Measurements from ENCODE around the gene AURKB.
A peak's percentile ranks its signal among the peaks of the same experiment; 100 is the strongest.
"Not testable (repeated sequence)": the region's sequence is repeated elsewhere in the genome, so short reads cannot be mapped to it uniquely, and the experiment has no call there.

AURKB gene

DNA sequence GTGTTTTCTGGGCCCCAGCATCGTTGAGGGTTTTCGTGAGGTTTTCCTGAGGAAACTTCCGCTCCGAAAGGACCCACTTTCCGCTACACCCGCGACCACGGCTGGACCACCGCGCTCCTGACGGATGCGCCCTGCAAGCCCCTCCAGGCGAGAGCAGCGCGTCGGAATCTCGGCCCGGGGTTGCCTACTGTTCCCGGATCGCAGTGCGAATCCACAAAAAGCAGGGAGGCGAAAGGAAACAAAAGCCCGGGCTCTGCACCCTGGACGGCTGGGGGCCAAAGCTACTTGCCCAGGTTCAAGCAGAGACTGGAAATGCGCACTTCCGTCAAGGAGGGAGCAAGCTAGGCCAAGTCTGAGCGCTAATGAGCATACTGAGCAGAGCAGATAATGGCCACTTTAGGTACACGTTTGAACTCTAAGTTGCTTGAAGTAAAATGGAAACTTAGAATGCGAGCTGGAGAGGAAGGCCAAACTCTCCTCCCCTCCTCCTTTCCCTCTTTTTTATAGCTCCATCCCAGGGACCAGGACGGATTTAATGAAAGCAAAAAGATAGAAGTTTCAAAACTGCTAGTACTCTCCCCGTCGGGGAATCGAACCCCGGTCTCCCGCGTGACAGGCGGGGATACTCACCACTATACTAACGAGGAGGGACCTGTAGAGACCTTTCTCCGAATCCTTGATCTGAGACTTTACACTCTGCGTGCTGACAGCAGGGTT lies 11.4 kb upstream of the AURKB start:
- H3K4me3 ChIP-seq, result peak overlapping the region; percentile 63
- H3K4me1 ChIP-seq, result peaks cover 19% of the 10 kb centered on the region
- no peaks in the 10 kb centered on the region for H3K9me3 ChIP-seq
- no peaks in the 10 kb centered on the region for H3K36me3 ChIP-seq (replicated peaks)
- DNase-seq (ENCODE audit: low spot score in 2 of 2), result peak; percentile 83 to 91
- in situ Hi-C loops (cut with MboI; ENCODE audit: low sequenced_read_pairs), result loop anchor here (5.0 kb wide), 2 partner anchors 35 to 100 kb away; partner anchors contain the start of gene HES7
- H3K27me3 ChIP-seq (ENCODE audit: low read depth), result no peaks in the 10 kb centered on the region

GRCh38 chr17:8220783-8221662 lies 10.6 kb upstream of the AURKB start:
- H3K36me3 ChIP-seq (replicated peaks), result no peaks in the 10 kb centered on the region

GRCh38 chr17:8214000-8214399 lies 3.6 kb upstream of the AURKB start:
- H3K4me3 ChIP-seq; H3K9me3 ChIP-seq; DNase-seq (ENCODE audit: low spot score in 2 of 2); in situ Hi-C loops (cut with MboI; ENCODE audit: low sequenced_read_pairs); H3K27me3 ChIP-seq (ENCODE audit: low read depth); H3K36me3 ChIP-seq (replicated peaks); H3K4me1 ChIP-seq: not testable (repeated sequence)

More at GRCh38 chr17:8220783-8221662, 10.6 kb upstream of the AURKB start:
- H3K4me3 ChIP-seq, result peak overlapping the region; percentile 63
- DNase-seq (ENCODE audit: low spot score in 2 of 2), result peak; percentile 94
- H3K4me1 ChIP-seq, result peaks cover 19% of the 10 kb centered on the region
- in situ Hi-C loops (cut with MboI; ENCODE audit: low sequenced_read_pairs), result loop anchor here (5.0 kb wide), 2 partner anchors 34 to 99 kb away; partner anchors contain the start of gene HES7
- H3K9me3 ChIP-seq, result no peaks in the 10 kb centered on the region
- no peaks in the 10 kb centered on the region for H3K27me3 ChIP-seq (ENCODE audit: low read depth)

- H3K9me3 ChIP-seq, result no peaks in the 10 kb centered on the region
- no peak overlapping the region for H3K4me3 ChIP-seq
- peaks cover 19% of the 10 kb centered on the region for H3K36me3 ChIP-seq (replicated peaks)
- H3K27me3 ChIP-seq (ENCODE audit: low read depth), result no peaks in the 10 kb centered on the region
- in situ Hi-C loops (cut with MboI; ENCODE audit: low sequenced_read_pairs), result no loop called here
- peak in 1 of 2 experiments; percentile 43 for DNase-seq (ENCODE audit: low spot score in 2 of 2)
- H3K4me1 ChIP-seq, result 0 out of 2 replicates have a peak, but pooled peaks cover 3% of the 10 kb centered on the region
Measured at GRCh38 chr17:8212312-8213180, 2.2 kb upstream of the AURKB start.

GRCh38 chr17:8210761-8211458 lies 535 bp upstream of the AURKB start:
- H3K36me3 ChIP-seq (replicated peaks), result peaks cover 36% of the 10 kb centered on the region
- H3K9me3 ChIP-seq, result no peaks in the 10 kb centered on the region
- peak in 1 of 2 experiments; percentile 56 for DNase-seq (ENCODE audit: low spot score in 2 of 2)
- in situ Hi-C loops (cut with MboI; ENCODE audit: low sequenced_read_pairs), result no loop called here
- H3K27me3 ChIP-seq (ENCODE audit: low read depth), result no peaks in the 10 kb centered on the region
- H3K4me3 ChIP-seq, result peak overlapping the region; percentile 84
- H3K4me1 ChIP-seq, result 0 out of 2 replicates have a peak, but pooled peaks cover 3% of the 10 kb centered on the region

DNA sequence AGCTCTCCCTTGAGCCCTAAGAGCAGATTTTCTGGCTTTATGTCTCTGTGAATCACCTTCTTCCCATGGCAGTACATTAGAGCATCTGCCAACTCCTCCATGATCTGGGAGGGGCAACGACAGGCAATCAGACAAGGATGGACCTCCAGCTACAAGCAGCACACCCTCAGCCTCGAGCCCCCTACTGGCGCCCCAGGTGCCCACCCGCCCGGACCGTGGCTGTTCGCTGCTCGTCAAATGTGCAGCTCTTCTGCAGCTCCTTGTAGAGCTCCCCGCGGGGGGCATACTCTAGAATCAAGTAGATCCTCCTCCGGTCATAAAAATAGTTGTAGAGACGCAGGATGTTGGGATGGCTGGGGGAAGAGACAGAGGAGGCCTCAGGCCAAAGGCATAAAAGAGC lies 3.8 kb downstream of the AURKB start:
- in situ Hi-C loops (cut with MboI; ENCODE audit: low sequenced_read_pairs), result no loop called here
- DNase-seq (ENCODE audit: low spot score in 2 of 2), result no peak
- Histone ChIP-seq H3K4me1 (0 out of 2 replicates have a peak, but pooled peaks cover 3% of the 10 kb centered on the region), H3K36me3 (replicated peaks) (peaks cover 77% of the 10 kb centered on the region), H3K4me3 (no peak overlapping the region), H3K27me3 (ENCODE audit: low read depth) (no peaks in the 10 kb centered on the region), H3K9me3 (no peaks in the 10 kb centered on the region)

DNA sequence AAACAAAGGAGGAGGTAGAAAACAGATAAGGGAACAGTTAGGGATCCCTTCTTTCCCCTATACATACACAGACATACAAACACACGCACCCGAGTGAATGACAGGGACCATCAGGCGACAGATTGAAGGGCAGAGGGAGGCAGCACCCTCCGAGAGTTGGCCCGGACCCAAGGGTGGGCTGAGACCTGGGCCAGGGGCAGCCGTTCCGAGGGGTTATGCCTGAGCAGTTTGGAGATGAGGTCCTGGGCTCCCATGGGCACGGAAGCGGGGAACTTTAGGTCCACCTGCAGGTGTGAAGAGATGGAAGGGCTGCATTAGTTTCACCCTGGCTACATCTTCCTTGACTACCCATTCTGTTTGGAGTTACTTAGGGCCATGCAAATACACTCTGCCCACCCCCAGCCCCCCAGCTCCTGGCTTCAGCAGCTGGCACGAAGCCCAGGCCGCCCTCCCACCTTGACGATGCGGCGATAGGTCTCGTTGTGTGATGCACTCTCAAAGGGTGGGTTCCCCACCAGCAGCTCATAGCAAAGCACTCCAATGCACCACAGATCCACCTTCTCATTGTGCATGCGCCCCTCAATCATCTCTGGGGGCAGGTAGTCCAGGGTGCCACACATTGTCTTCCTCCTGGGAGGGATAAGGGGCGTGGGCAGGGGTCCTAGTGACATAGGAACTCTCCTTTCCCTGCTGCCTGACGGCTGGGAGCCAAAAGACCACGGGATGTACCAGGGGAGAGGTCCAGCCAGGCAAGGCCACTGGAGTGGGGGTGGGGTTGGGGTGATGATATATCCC lies 5.4 kb downstream of the AURKB start:
- in situ Hi-C loops (cut with MboI; ENCODE audit: low sequenced_read_pairs), result no loop called here
- no peak for DNase-seq (ENCODE audit: low spot score in 2 of 2)
- Histone ChIP-seq H3K4me3 (no peak overlapping the region), H3K36me3 (replicated peaks) (peaks cover 86% of the 10 kb centered on the region), H3K9me3 (no peaks in the 10 kb centered on the region), H3K27me3 (ENCODE audit: low read depth) (no peaks in the 10 kb centered on the region), H3K4me1 (0 out of 2 replicates have a peak, but pooled peaks cover 3% of the 10 kb centered on the region)

DNA sequence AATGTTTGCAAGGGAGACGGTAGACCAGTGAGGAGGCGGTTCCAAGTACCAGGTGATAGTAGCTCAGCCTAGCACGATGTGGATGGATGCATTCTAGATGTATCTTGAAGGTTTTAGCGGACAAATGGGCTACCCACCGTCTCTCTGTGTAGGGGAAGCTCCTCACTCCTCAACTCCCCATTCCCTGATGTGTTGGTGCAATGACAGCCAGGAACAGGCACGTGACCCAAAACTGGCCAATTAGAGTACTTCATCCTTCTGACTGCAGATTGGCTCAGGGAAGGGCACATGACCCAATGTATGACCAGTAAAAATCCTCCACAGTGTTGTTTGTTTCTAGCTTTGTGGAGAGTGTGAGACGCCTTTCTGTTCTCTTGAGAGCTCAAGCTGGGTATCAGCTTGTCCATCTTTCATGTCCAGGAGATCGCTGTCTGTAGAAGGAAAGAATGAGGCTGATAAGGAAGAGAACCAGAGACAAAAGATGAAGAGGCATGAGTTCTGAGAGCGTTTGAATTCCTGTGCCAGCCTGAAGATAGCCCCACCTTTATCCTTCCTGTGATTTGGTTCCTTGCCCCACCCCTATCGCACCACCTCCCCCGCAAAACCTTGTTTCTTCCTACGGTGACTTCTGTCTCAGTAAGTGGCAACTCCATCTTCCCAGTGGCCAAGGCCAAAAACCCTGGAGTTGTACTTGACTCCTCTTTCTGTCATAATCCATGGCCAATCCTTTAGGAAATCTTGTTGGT lies 18.1 kb downstream of the AURKB start:
- H3K4me1 ChIP-seq, result peaks cover 21% of the 10 kb centered on the region
- H3K9me3 ChIP-seq, result no peaks in the 10 kb centered on the region
- no peak overlapping the region for H3K4me3 ChIP-seq
- no peaks in the 10 kb centered on the region for H3K27me3 ChIP-seq (ENCODE audit: low read depth)
- no peaks in the 10 kb centered on the region for H3K36me3 ChIP-seq (replicated peaks)
- DNase-seq (ENCODE audit: low spot score in 2 of 2), result peak; percentile 82 to 84
- in situ Hi-C loops (cut with MboI; ENCODE audit: low sequenced_read_pairs), result no loop called here

GRCh38 chr17:8190506-8190905 lies 19.9 kb downstream of the AURKB start:
- DNase-seq (ENCODE audit: low spot score in 2 of 2), result no peak
- peaks cover 21% of the 10 kb centered on the region for H3K4me1 ChIP-seq
- in situ Hi-C loops (cut with MboI; ENCODE audit: low sequenced_read_pairs), result no loop called here
- no peaks in the 10 kb centered on the region for H3K9me3 ChIP-seq
- H3K27me3 ChIP-seq (ENCODE audit: low read depth), result no peaks in the 10 kb centered on the region
- no peaks in the 10 kb centered on the region for H3K36me3 ChIP-seq (replicated peaks)
- peak overlapping the region; percentile 93 for H3K4me3 ChIP-seq

DNA sequence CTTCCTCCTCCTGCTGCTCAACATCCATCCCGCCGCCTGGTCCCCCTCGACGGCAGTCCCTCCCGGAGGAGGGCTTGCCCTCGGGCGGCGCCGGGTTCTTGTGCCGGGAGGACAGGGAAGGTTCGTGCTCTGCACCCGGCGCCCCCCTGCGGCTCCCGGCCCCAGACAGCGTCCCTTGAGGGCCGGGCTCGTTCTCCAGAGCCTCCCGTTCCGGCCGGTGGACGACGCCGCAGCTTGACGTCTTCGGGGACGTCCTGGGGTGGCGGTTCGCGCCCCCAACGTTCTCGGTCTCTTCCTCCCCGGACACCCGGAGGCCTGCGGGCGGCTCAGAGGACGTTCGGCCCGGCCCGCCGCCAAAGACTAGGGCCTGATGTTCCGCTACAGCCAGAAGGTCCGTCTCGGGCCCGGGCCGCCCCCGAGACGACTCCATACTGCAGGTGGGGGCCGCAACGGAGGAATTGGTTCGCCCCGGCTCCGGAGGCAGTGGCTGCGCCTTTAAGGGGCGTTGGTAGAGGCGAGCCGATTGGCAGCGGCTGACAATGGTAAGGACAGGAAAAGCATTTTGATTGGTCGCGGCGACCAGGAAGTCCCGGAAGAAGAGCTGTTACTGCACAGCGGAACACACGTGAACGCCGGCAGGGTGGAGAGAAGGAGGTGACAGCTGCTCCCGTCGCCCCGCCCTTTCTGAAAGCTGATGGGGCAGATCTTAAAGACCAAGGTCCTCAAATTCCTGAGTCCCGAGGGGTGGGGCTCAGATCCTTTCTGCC lies 20.5 kb downstream of the AURKB start, which contains the start of gene BORCS6:
TSS of gene BORCS6 (minus strand) at position 470 of the 767 bp plus-strand sequence. CDS start at position 430, 40 bp downstream.
- in situ Hi-C loops (cut with MboI; ENCODE audit: low sequenced_read_pairs), result loop anchor here (5.0 kb wide), 2 partner anchors 32 to 68 kb away; partner anchors contain the start of gene HES7
- Histone ChIP-seq H3K27me3 (ENCODE audit: low read depth) (no peaks in the 10 kb centered on the region), H3K36me3 (replicated peaks) (no peaks in the 10 kb centered on the region), H3K9me3 (no peaks in the 10 kb centered on the region), H3K4me3 (peak within 1 kb of the TSS; percentile 93), H3K4me1 (peaks cover 21% of the 10 kb centered on the region)
- peak; percentile 98 to 99 for DNase-seq (ENCODE audit: low spot score in 2 of 2)

Data from HAP-1 (cell line).